HG03432 (cell line): Measurements from ENCODE around the gene IGFBP2.

Experiments used
- ATAC-seq: cut with Tn5 transposase; IDR thresholded peaks from one replicate; pipeline ENCODE4 v1.9.1; 2021; ENCODE audit warnings: mild to moderate bottlenecking, moderate library complexity; ENCODE audit not compliant: unreplicated experiment

IGFBP2 gene

GRCh38 chr2:216661051-216661450, 27.8 kb downstream of the IGFBP2 start:
- ATAC-seq = no peak

DNA sequence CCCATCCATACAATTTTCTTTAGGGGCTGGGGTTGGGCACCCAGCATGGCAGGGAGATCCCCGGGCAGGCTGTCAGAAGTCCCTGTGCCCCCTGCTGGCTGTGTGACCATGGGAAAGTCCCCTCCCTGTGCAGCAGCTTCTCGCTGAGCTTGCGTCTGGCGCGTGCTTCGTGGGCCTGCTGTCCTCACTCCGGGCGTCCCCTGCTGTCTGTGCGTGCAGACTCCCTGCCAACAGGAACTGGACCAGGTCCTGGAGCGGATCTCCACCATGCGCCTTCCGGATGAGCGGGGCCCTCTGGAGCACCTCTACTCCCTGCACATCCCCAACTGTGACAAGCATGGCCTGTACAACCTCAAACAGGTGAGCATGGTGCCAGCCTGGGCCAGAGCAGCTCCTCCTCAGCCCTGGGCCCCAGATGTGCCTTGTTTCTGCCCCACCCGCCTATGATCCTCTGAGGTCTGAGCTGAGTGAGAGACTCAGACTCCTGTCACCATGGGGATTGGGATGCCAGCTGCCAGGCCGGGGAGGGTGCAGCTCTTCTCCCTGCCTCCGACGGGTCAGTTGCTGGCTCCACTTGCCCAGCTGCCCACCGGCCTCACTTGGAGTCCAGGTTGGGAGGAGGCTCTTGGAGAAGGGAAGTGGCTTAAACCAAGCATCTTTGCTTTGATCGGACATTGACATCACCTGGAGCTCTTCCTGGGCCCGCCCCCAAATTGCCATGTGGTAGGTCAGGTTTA, 28.6 kb downstream of the IGFBP2 start:
- no peak for ATAC-seq

DNA sequence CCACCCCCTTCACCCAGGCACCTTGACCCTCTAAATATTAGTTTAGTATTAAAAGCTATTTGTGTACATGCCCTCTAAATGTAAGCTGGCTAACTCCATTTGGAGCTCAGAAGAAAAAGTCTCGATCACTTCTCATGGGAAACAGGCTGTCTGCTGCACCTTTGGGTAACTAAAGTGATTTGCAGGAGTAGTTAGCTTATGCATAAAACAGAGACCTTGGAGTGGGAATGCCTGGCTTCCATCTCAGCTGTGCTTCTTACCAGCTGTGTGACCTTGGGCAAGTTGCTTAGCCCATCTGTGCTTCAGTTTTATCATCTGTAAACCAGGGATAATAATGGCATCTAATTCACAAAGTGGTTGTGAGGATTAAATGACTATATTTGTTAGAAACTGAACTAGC, 29.9 kb downstream of the IGFBP2 start:
- ATAC-seq = no peak

- ATAC-seq = no peak
Measured at GRCh38 chr2:216663846-216664245, 30.6 kb downstream of the IGFBP2 start.

- ATAC-seq = peak; percentile 72
Measured at GRCh38 chr2:216664593-216665034, 31.4 kb downstream of the IGFBP2 start.

- no peak for ATAC-seq
Measured at GRCh38 chr2:216665242-216665641, 32.0 kb downstream of the IGFBP2 start.

DNA sequence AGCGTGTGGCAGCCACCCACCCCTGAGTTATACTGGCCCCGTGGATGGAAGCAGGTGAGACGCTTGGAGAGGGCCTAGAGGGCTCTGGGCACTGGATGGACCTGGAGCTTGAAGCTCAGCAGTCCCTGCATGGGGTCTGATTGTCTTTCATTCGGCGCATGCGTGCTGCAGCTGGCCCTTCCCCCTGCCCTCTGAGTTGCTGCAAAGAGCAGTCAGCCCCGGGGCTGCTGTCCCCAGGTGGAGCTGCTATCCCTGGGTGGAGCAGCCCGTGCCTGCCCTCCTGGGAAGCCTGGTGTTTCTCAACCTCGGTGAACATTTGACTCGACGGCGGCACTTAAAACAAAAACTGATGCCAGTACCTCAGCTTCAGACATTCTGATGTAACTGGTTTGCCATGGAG, 32.5 kb downstream of the IGFBP2 start:
- ATAC-seq = no peak

- ATAC-seq = peak; percentile 70
Measured at GRCh38 chr2:216666461-216667233, 33.4 kb downstream of the IGFBP2 start.

- ATAC-seq = no peak
Measured at GRCh38 chr2:216670266-216671080, 37.3 kb downstream of the IGFBP2 start.

- ATAC-seq = no peak
Measured at GRCh38 chr2:216671081-216671411, 37.8 kb downstream of the IGFBP2 start.

GRCh38 chr2:216671791-216672343, 38.6 kb downstream of the IGFBP2 start:
- ATAC-seq = no peak

GRCh38 chr2:216672466-216672865, 39.2 kb downstream of the IGFBP2 start:
- no peak for ATAC-seq

GRCh38 chr2:216673021-216673420, 39.8 kb downstream of the IGFBP2 start:
- ATAC-seq = no peak

GRCh38 chr2:216673609-216674008, 40.4 kb downstream of the IGFBP2 start:
- no peak for ATAC-seq

DNA sequence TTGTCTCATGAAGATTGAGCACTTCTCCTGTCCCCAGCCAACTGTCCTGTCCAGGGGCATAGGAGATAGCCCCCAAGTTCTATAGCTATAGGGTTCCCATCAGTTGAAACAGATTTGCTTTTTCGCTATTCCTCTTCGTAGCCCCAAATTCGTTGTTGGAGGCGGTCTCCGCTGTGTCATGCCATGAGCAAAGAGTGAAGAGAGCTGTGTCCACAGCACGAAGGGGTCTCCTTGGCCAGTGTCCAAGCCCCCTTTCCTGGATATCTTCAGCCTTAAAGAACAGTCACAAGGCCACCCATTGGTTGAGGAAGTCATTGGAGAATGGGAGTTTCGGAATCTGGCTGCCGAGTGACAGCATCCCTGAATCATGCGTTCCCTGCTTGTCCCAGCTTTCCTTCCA, 41.2 kb downstream of the IGFBP2 start:
- ATAC-seq = no peak

- ATAC-seq = no peak
Measured at GRCh38 chr2:216676630-216677029, 43.4 kb downstream of the IGFBP2 start.

DNA sequence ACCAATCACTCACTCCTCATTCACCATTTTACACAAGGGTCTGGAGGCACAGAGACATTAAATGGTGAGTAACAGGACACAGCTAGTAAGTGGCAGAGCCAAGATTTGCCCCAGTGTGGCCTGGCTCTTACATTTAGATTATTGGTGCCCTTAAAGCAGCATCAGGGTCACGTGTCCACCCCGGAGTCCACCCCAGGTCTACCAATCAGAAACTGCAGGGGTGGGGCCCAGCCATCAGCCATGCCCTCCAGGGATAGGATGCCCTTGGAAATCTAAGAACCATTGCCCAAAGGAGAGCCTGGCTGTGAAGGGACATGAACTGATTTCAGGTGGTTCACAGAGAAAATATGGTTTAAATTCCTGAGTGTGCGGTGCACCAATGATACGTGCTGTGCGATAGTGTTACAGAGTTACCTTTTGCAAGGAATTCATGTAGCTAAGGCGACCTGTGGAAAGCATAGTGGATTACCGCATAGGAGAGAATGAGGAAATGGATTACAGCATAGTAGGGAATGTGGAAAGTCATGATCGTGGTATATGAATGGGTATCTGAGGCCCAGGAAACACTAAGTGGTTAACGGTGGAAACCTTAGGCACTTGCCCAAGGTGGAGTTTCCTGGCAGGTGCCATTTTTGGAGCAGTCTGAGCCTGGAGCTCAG, 44.3 kb downstream of the IGFBP2 start:
- ATAC-seq = no peak

DNA sequence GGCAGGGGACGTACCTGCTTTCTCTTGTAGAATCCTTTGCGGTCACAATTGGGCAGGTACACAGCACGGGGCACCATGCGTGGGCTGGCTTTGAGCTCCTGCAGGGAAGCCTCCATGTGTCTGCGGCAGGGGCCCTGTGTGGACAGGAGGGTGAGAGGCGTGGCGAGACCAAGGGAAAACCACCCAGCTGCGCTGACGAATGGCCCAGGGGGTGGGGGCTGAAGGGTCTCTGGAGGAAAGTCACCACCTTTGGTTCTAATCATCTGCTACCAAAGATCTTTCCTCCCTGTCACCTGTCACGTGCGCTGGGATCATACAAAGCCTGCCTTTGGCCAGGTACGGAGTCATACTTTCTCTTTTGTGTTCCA, 44.9 kb downstream of the IGFBP2 start:
- no peak for ATAC-seq

DNA sequence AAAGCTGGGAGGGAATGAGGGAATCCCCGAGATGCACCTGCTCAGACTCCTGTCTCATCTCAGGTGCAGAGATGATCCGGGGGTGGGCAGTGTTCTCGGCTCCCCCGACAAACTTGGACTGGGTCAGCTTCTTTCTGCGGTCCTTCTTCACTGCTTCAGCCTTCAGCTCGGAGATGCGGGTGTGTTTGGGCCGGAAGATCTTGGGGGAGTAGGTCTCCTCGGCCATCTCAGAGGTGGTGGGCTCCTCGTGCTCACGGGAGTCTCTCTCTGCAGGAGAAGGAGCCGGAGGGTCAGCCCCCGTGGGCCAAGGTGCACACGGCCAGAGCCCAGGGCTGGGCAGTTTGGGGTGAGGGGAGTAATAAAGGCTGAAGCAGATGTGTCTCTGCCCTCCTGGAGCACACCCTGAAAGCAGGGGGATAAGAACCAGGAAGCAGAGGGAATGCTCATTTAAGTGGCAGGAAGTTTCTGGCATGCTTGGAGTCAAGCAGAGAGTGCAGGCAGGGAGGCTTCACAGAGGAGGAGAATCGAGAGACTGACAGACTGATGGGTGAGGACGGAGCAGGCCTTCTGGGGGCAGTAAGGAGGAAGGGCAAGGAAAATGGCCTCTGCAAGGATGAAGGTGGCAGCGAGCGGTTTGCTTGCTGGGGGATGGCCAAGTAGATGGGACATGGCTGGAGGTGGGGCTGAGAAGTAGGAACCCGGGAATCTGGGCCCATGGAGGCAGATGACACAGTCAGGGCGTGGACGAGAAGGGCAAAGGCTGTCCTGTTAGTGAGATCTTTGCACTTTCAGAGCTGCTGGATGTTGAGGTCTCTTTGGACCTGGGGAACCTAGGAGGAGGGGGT, 45.8 kb downstream of the IGFBP2 start:
- no peak for ATAC-seq

DNA sequence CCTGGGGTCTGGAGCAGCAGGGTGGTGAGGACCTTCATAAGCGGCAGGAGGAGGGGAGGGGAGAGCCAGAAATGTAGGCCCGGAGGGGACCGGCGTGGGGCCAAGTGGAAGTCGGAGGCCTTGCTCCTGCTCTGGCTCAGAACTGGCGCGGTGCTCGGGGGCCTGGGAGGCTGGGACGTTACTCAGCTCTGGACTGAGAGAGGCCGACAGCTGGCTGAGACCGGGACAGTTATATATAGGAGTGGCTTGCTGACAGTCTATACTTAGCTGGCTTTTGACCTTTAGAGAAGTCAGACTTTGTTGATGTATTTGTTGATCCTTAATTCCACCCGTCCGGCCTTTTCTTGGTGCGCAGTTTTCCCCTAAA, 46.4 kb downstream of the IGFBP2 start:
- ATAC-seq = no peak
